GM10266 (cell line): ENCODE measurements around the gene AGAP1.

Experiments used
- DNase-seq: peaks from one replicate; pipeline ENCODE4 v3.0.0; 2012; ENCODE audit errors: extremely low spot score
- CTCF ChIP-seq: IDR thresholded peaks from 2 replicates; pipeline ENCODE4 v1.5.1; 2012; ENCODE audit warnings: mild to moderate bottlenecking, low read depth; ENCODE audit not compliant: control insufficient read depth, insufficient read depth; ENCODE audit errors: missing control alignments

AGAP1 gene

GRCh38 chr2:235990344-235990743 is 496.5 kb downstream of the AGAP1 start:
- no peak for DNase-seq
- TF ChIP-seq CTCF, result no peak

GRCh38 chr2:235992024-235992423 is 498.2 kb downstream of the AGAP1 start:
- no peak for TF ChIP-seq CTCF
- no peak for DNase-seq

- no peak for TF ChIP-seq CTCF
These were observed 502.6 kb downstream of the AGAP1 start for GRCh38 chr2:235996419-235996818.

GRCh38 chr2:235999011-235999410 is 505.2 kb downstream of the AGAP1 start:
- TF ChIP-seq CTCF, result no peak
- no peak for DNase-seq

More at GRCh38 chr2:235996419-235996818, 502.6 kb downstream of the AGAP1 start:
- no peak for DNase-seq

GRCh38 chr2:236001166-236001828 is 507.5 kb downstream of the AGAP1 start:
- no peak for DNase-seq
- TF ChIP-seq CTCF, result no peak

- DNase-seq, result no peak
These were observed 508.0 kb downstream of the AGAP1 start for GRCh38 chr2:236001854-236002253.

More at GRCh38 chr2:236001854-236002253, 508.0 kb downstream of the AGAP1 start:
- TF ChIP-seq CTCF, result no peak
